NB4 (cell line): ENCODE data around the gene RAC2.

Experiments
- DNase-seq: peaks from one replicate; pipeline ENCODE4 v3.0.0; 2010; ENCODE audit warnings: low read depth
- H3K4me3 ChIP-seq: one replicate; pipeline ENCODE4 v1.5.1; 2011; ENCODE audit warnings: mild to moderate bottlenecking, low read depth, low read length, moderate library complexity
- CTCF ChIP-seq: IDR thresholded peaks from one replicate; pipeline ENCODE4 v1.5.1; 2012; ENCODE audit warnings: low read depth, low read length
- MAX ChIP-seq: IDR thresholded peaks from 2 replicates; pipeline ENCODE4 v1.6.1; 2011; ENCODE audit warnings: low read depth, low read length
- MYC ChIP-seq: IDR thresholded peaks from 2 replicates; pipeline ENCODE4 v1.6.1; 2011; ENCODE audit warnings: low read depth, low read length
- POLR2A ChIP-seq: IDR thresholded peaks from 2 replicates; pipeline ENCODE4 v1.6.1; 2011; ENCODE audit warnings: mild to moderate bottlenecking; ENCODE audit not compliant: insufficient read length; ENCODE audit errors: extremely low read depth

Gene RAC2

GRCh38 chr22:37275134-37275533 is 31.1 kb upstream of the RAC2 start:
- H3K4me3 ChIP-seq = no peak overlapping the region

GRCh38 chr22:37274380-37274862 is 30.4 kb upstream of the RAC2 start:
- peak; percentile 51; the same call in 1 of the 2 replicates for TF ChIP-seq MAX
- no peak for TF ChIP-seq CTCF
- no peak for TF ChIP-seq MYC
- TF ChIP-seq POLR2A = no peak
- peak; percentile 91 for DNase-seq
- H3K4me3 ChIP-seq = no peak overlapping the region

More at GRCh38 chr22:37275134-37275533, 31.1 kb upstream of the RAC2 start:
- no peak for DNase-seq
- TF ChIP-seq CTCF (no peak), MYC (no peak), MAX (no peak), POLR2A (no peak)

DNA sequence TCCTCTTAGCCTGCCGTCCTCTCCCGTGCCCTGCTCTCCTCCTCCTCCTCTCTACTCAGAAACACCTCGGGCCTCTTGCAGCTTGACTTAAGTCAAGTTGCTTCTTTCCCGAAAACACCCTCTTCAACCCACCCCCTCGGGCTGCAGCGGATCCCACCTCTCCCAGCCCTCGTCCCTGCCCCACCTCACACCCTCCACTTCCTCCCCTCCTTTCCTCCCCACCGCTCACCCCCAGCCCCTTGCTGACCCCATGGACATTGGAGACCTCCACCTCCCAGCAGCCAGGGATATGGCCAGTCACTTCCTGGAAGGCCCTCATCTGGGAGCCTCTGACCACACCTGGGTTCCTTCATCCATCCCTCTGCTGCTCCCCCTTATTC is 29.8 kb upstream of the RAC2 start:
- TF ChIP-seq MYC (no peak), POLR2A (no peak), CTCF (no peak), MAX (no peak)
- DNase-seq = no peak
- no peak overlapping the region for H3K4me3 ChIP-seq

GRCh38 chr22:37273126-37273845 is 29.2 kb upstream of the RAC2 start:
- no peak for TF ChIP-seq MAX
- no peak for TF ChIP-seq POLR2A
- no peak for TF ChIP-seq CTCF
- no peak for TF ChIP-seq MYC
- no peak overlapping the region for H3K4me3 ChIP-seq
- DNase-seq = peak; percentile 64

DNA sequence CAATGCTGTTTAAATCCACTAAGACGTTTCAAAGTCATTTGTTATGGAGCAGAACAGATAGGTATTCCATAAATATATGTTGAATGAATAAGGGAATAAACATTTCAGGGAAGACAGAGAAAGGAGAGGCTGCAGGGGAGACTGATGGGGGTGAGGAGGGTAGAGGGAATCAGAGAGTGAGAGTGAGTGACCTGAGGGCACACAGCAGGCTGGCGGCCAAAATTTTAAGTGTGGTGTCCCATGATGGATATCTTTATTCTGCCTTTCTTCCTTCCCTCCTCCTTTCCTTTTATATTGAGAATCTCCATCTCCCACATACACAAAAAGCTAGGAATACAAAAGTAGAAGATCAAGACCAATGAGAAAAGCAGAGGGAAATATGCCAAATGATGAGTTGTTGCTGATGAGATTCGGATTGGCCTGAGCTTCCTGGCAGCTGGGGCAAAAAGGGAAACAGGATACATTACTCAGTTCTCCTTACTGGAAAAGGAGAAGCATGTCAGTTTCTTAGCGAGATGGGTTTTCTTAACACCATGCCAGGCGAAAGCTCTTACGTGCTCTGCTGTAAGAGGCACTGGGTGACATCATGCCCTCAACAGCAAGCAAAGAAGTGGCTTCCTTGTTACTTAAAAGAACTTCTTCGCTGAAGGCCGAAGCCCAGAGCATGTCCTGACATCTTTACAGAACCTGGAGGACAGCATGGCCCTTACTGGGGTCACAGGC is 27.0 kb upstream of the RAC2 start:
- DNase-seq = peak; percentile 67
- TF ChIP-seq MYC (no peak), CTCF (no peak), MAX (no peak), POLR2A (no peak)

More for the DNA sequence above, 27.0 kb upstream of the RAC2 start:
- no peak overlapping the region for H3K4me3 ChIP-seq
